HG03025 (cell line): ENCODE data around the gene DGKI.

Source experiments
- ATAC-seq: cut with Tn5 transposase; IDR thresholded peaks from one replicate; pipeline ENCODE4 v1.9.1; 2021; ENCODE audit warnings: mild to moderate bottlenecking, moderate library complexity; ENCODE audit not compliant: unreplicated experiment, low FRiP score

DGKI gene

GRCh38 chr7:137667633-137668387 lies 179.0 kb downstream of the DGKI start:
- no peak for ATAC-seq

GRCh38 chr7:137664846-137665245 lies 181.9 kb downstream of the DGKI start:
- no peak for ATAC-seq

- no peak for ATAC-seq
Measured at GRCh38 chr7:137661634-137662033, 185.1 kb downstream of the DGKI start.

GRCh38 chr7:137658190-137658900 lies 188.4 kb downstream of the DGKI start:
- no peak for ATAC-seq

GRCh38 chr7:137657476-137658189 lies 189.1 kb downstream of the DGKI start:
- no peak for ATAC-seq

- no peak for ATAC-seq
Measured at GRCh38 chr7:137656850-137657232, 189.9 kb downstream of the DGKI start.

- peak; percentile 63 for ATAC-seq
Measured at GRCh38 chr7:137656227-137656849, 190.4 kb downstream of the DGKI start.

- ATAC-seq = no peak
Measured at GRCh38 chr7:137655804-137656203, 191.0 kb downstream of the DGKI start.

GRCh38 chr7:137652721-137653120 lies 194.1 kb downstream of the DGKI start:
- no peak for ATAC-seq

GRCh38 chr7:137647905-137648565 lies 198.7 kb downstream of the DGKI start:
- no peak for ATAC-seq

GRCh38 chr7:137642472-137642871 lies 204.3 kb downstream of the DGKI start:
- no peak for ATAC-seq

- ATAC-seq = no peak
Measured at GRCh38 chr7:137642031-137642430, 204.7 kb downstream of the DGKI start.

GRCh38 chr7:137636376-137636775 lies 210.4 kb downstream of the DGKI start:
- ATAC-seq = no peak

GRCh38 chr7:137635874-137636273 lies 210.9 kb downstream of the DGKI start:
- ATAC-seq = no peak

- no peak for ATAC-seq
Measured at GRCh38 chr7:137635132-137635531, 211.6 kb downstream of the DGKI start.

GRCh38 chr7:137634356-137634755 lies 212.4 kb downstream of the DGKI start:
- ATAC-seq = no peak

- no peak for ATAC-seq
Measured at GRCh38 chr7:137633133-137633532, 213.6 kb downstream of the DGKI start.

GRCh38 chr7:137628216-137628615 lies 218.6 kb downstream of the DGKI start:
- ATAC-seq = no peak

GRCh38 chr7:137626469-137627067 lies 220.2 kb downstream of the DGKI start:
- no peak for ATAC-seq

- no peak for ATAC-seq
Measured at GRCh38 chr7:137625197-137625596, 221.6 kb downstream of the DGKI start.
